Measurements from ENCODE around the gene IL12B. TPM values are rescaled to one million over a fixed set of nuclear protein-coding genes. Genes with fewer than 3 reads are reported as not detected.

The IL12B gene
- total and polyA plus RNA-seq, 9 donors, result not detected

DNA sequence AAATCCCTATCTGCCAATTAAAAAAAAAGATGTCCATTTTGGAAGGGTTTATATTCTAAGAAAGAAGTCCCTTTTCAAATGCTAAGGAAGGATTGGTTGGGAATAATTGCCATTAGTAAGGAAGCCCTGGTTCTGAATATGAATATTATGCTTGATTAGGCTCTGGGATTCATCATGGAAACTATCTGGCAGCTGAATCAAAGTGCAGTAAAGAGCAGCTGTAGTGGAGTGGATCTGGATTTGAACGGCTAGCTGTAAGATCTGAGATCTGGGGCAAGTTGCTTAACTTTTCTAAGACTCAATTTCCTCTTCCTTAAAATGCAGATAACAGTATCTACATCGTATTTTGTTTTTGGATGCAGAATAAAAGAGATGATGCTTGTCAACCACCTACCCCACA is 10.5 kb downstream of the IL12B start:
- Histone ChIP-seq H3K4me3 (no peak overlapping the region), H3K4me1 (ENCODE audit: insufficient read depth) (no peaks in the 10 kb centered on the region), H3K36me3 (no peaks in the 10 kb centered on the region), H3K27ac (no peak overlapping the region), H3K9me3 (no peaks in the 10 kb centered on the region), H3K27me3 (no peaks in the 10 kb centered on the region)
- DNase-seq, result no peak
- intact Hi-C loops (cut with DNase I), result no loop called here
- 43 to 47% (median 44%) methylated on average over 2 of the region's 2 CpGs for WGBS, 3 donors
- TF ChIP-seq POLR2A (IDR thresholded peaks at IDR 0.05), result no peak

DNA sequence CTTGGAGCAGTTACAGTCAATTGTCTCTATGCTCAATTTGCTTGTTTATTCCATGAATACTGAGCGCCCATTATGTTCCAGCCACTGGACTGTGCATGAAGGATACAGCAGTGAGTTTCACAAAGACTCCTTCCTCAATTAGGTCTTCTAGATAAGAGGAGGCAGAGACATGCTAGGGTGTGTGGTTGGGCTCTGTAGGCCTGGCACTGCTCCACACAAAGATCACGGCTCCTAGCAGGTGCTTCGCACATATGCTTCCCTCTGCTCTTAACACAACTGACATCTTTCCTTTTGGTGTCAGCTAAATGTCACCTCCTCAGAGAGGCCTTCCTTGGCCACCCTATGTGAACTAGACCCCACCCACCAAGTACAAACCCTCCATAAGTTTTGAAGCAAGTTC is 10.9 kb downstream of the IL12B start:
- no peaks in the 10 kb centered on the region for H3K9me3 ChIP-seq
- no peaks in the 10 kb centered on the region for H3K4me1 ChIP-seq (ENCODE audit: insufficient read depth)
- no peak for DNase-seq
- H3K27ac ChIP-seq, result no peak overlapping the region
- no peaks in the 10 kb centered on the region for H3K27me3 ChIP-seq
- TF ChIP-seq CTCF (IDR thresholded peaks at IDR 0.05) (no peak), EP300 (IDR thresholded peaks at IDR 0.05) (no peak), POLR2A (IDR thresholded peaks at IDR 0.05) (no peak)
- 75 to 83% (median 83%) methylated on average over 3 of the region's 3 CpGs for WGBS, 3 donors
- intact Hi-C loops (cut with DNase I), result no loop called here
- no peak overlapping the region for H3K4me3 ChIP-seq
- no peaks in the 10 kb centered on the region for H3K36me3 ChIP-seq

GRCh38 chr5:159318448-159318847 is 11.8 kb downstream of the IL12B start:
- TF ChIP-seq CTCF (IDR thresholded peaks at IDR 0.05), result no peak
- no peak for TF ChIP-seq POLR2A (IDR thresholded peaks at IDR 0.05)
- TF ChIP-seq EP300 (IDR thresholded peaks at IDR 0.05), result no peak
- no peaks in the 10 kb centered on the region for H3K27me3 ChIP-seq
- WGBS, 3 donors, result 74 to 82% (median 75%) methylated on average over 4 of the region's 4 CpGs
- intact Hi-C loops (cut with DNase I), result no loop called here
- no peak overlapping the region for H3K4me3 ChIP-seq
- no peaks in the 10 kb centered on the region for H3K9me3 ChIP-seq
- no peaks in the 10 kb centered on the region for H3K4me1 ChIP-seq (ENCODE audit: insufficient read depth)
- no peak overlapping the region for H3K27ac ChIP-seq
- DNase-seq, result no peak
- no peaks in the 10 kb centered on the region for H3K36me3 ChIP-seq

GRCh38 chr5:159317849-159318248 is 12.4 kb downstream of the IL12B start:
- WGBS, 3 donors, result 33 to 45% (median 40%) methylated on average over 2 of the region's 2 CpGs
- Histone ChIP-seq H3K36me3 (no peaks in the 10 kb centered on the region), H3K4me3 (no peak overlapping the region), H3K9me3 (no peaks in the 10 kb centered on the region), H3K27me3 (no peaks in the 10 kb centered on the region), H3K27ac (no peak overlapping the region), H3K4me1 (ENCODE audit: insufficient read depth) (no peaks in the 10 kb centered on the region)
- intact Hi-C loops (cut with DNase I), result no loop called here
- no peak for DNase-seq
- no peak for TF ChIP-seq EP300 (IDR thresholded peaks at IDR 0.05)

DNA sequence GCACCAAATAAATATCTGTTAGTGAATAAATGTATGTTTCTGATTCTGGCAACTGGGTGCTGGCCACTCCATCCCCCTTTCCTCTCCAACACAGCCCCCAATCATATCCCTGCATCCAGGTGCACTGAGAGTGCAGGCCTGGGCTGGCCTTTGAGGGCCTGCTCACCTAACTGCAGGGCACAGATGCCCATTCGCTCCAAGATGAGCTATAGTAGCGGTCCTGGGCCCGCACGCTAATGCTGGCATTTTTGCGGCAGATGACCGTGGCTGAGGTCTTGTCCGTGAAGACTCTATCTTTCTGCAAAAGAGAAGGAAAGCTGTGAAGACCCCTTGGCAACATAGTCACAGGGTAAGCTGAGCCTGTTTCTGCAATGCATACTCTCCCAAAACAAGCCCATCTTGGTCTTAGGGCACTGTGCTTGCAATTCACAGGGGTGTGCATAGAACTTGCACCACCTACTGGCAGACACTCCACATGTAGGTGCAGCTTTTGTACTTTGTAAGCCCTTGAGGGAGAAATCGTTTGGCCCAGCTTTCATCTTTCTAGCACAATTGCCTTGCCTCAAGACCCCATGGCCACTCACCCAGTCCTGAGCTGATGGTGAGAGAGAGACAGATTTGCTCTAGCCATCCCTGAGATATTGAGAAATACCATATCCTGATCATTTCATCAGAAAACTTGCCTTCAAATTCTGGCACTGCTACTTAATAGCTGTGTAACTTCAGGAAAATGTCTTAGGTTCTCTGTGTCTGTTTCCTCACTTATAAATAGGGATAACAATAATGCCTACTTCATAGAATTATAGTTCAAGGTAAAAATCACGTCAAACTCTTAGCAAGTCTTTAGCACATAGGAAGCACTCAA is 13.5 kb downstream of the IL12B start:
- H3K4me1 ChIP-seq (ENCODE audit: insufficient read depth), result no peaks in the 10 kb centered on the region
- no peaks in the 10 kb centered on the region for H3K9me3 ChIP-seq
- 75 to 82% (median 81%) methylated on average over 9 of the region's 9 CpGs for WGBS, 3 donors
- H3K36me3 ChIP-seq, result no peaks in the 10 kb centered on the region
- no peak overlapping the region for H3K27ac ChIP-seq
- H3K4me3 ChIP-seq, result no peak overlapping the region
- peak in 2 of 5 donors; percentile 10 to 22 for DNase-seq
- H3K27me3 ChIP-seq, result no peaks in the 10 kb centered on the region
- intact Hi-C loops (cut with DNase I), result no loop called here
- TF ChIP-seq EP300 (IDR thresholded peaks at IDR 0.05) (no peak), CTCF (IDR thresholded peaks at IDR 0.05) (peak in 1 of 3 donors; percentile 9), POLR2A (IDR thresholded peaks at IDR 0.05) (no peak)
